Body of pancreas (tissue), 4 donors: Measurements from ENCODE around the gene ZBTB16.

Experiments used
- CTCF ChIP-seq, 7 experiments: fragments of 450-650 bp in 4 of 7; fragments of 200-600 bp in 3 of 7; sonication (generic) in 3 of 7; IDR thresholded peaks; one replicate each; pipeline ENCODE4 v1.5.1; 2016 to 2019; ENCODE audit warnings: antibody characterized with exemption in 7 of 7
- POLR2A ChIP-seq, 3 donors: fragments of 450-650 bp; IDR thresholded peaks; one replicate each; pipeline ENCODE4 v1.6.1; 2016; ENCODE audit warnings: antibody characterized with exemption in 3 of 3, mild to moderate bottlenecking in 2 of 3

GRCh38 chr11:114061048-114061680 is 1.7 kb downstream of the ZBTB16 start:
- TF ChIP-seq CTCF (IDR thresholded peaks at IDR 0.05) (peak in 1 of 7 experiments; percentile 15), POLR2A (IDR thresholded peaks at IDR 0.05) (peak; percentile 31 to 63 (median 60))
